PC-3 (cell line): ENCODE data around the gene TRIM27. TPM values are rescaled to one million over a fixed set of nuclear protein-coding genes. Genes with fewer than 3 reads are reported as not detected.

ENCODE experiments used
- ATAC-seq: fragments of 200-7000 bp; cut with Tn5 transposase; 2 replicates; pipeline ENCODE4 v1.9.1; 2020; ENCODE audit warnings: mild to moderate bottlenecking, moderate library complexity
- BruUV-seq: library from RNA; stranded (reverse); fragments of 400-500 nt; replicated peaks from 2 replicates; lab custom pipeline; 2021; lab: Mats Ljungman, UMichigan
- CTCF ChIA-PET: fragments of 300-600 bp; sonication (Branson Sonifier 250); formaldehyde crosslinking; loops from one replicate; lab custom pipeline; 2022; ENCODE audit warnings: antibody characterized with exemption; lab: Charles Lee
- POLR2A ChIA-PET: fragments of 300-600 bp; sonication (Branson Sonifier 250); formaldehyde crosslinking; loops from one replicate; lab custom pipeline; 2022; ENCODE audit warnings: antibody characterized with exemption; ENCODE audit not compliant: unreplicated experiment; lab: Charles Lee
- DNase-seq: peaks from one replicate; pipeline ENCODE4 v3.0.0-alpha.2; 2015
- H2AFZ ChIP-seq: fragments of 300-600 bp; sonication (generic); 2 replicates; pipeline ENCODE4 v1.6.0; 2016; ENCODE audit warnings: antibody characterized with exemption, low read length
- H3F3A ChIP-seq: fragments of 300-600 bp; sonication (generic); one replicate; pipeline ENCODE4 v1.6.0; 2017; ENCODE audit warnings: antibody characterized with exemption, low read length, control low read depth, mild to moderate bottlenecking; ENCODE audit not compliant: unreplicated experiment
- H3K27ac ChIP-seq: fragments of 300-600 bp; sonication (generic); 2 replicates; pipeline ENCODE4 v1.5.1; 2016; ENCODE audit warnings: mild to moderate bottlenecking, low read length
- H3K27me3 ChIP-seq: fragments of 300-600 bp; sonication (generic); 2 replicates; pipeline ENCODE4 v1.6.1; 2016; ENCODE audit warnings: low read length, mixed read lengths
- H3K36me3 ChIP-seq: fragments of 300-600 bp; sonication (generic); 2 replicates; pipeline ENCODE4 v1.6.1; 2016; ENCODE audit warnings: low read depth, mixed run types, low read length, mixed read lengths
- H3K4me1 ChIP-seq: fragments of 300-600 bp; sonication (generic); 2 replicates; pipeline ENCODE4 v1.5.1; 2016; ENCODE audit warnings: low read length; ENCODE audit not compliant: insufficient read depth
- H3K4me2 ChIP-seq: fragments of 300-600 bp; sonication (generic); 2 replicates; pipeline ENCODE4 v1.6.0; 2016; ENCODE audit warnings: low read length
- H3K4me3 ChIP-seq: fragments of 300-600 bp; sonication (generic); 2 replicates; pipeline ENCODE4 v1.5.1; 2016; ENCODE audit warnings: mild to moderate bottlenecking, low read length, mixed read lengths
- H3K79me2 ChIP-seq: fragments of 300-600 bp; sonication (generic); 2 replicates; pipeline ENCODE4 v1.6.1; 2017; ENCODE audit warnings: low read length, mixed read lengths
- H3K9ac ChIP-seq: fragments of 300-600 bp; sonication (generic); 2 replicates; pipeline ENCODE4 v1.6.0; 2016; ENCODE audit warnings: mild to moderate bottlenecking, low read length
- H3K9me2 ChIP-seq: fragments of 300-600 bp; sonication (generic); replicated peaks from 2 replicates; pipeline ENCODE4 v1.6.1; 2016; ENCODE audit warnings: mixed run types, low read length, mixed read lengths
- H3K9me3 ChIP-seq: fragments of 300-600 bp; sonication (generic); 2 replicates; pipeline ENCODE4 v1.6.1; 2016; ENCODE audit warnings: low read length, mixed read lengths
- H4K20me1 ChIP-seq: fragments of 300-600 bp; sonication (generic); 2 replicates; pipeline ENCODE4 v1.6.1; 2016; ENCODE audit warnings: low read length, mixed read lengths
- EZH2 ChIP-seq: fragments of 300-600 bp; sonication (generic); IDR thresholded peaks from one replicate; pipeline ENCODE4 v1.6.1; 2017; ENCODE audit warnings: antibody characterized with exemption, mild to moderate bottlenecking, low read length; ENCODE audit not compliant: unreplicated experiment
- EZH2phosphoT487 ChIP-seq: fragments of 300-600 bp; sonication (generic); IDR thresholded peaks from 2 replicates; pipeline ENCODE4 v1.6.1; 2018; ENCODE audit warnings: mild to moderate bottlenecking, antibody characterized with exemption, low read length, borderline replicate concordance
- intact Hi-C: fragments of 100-400 bp; cut with micrococcal nuclease; formaldehyde crosslinking; loops from 2 replicates; pipeline ENCODE4 v1.9.0; 2023
- total RNA-seq: library from RNA; depleted of rRNA; stranded (reverse); fragments of >200 nt; gene quantifications from 2 replicates; pipeline ENCODE4 v1.2.3, GENCODE V29; 2014
- TF ChIP-seq, protein P1 (sequence below): fragments of 300-600 bp; sonication (generic); conservative IDR thresholded peaks from 2 replicates; pipeline ENCODE4 v1.5.1; 2017; ENCODE audit warnings: antibody characterized with exemption, low read depth, mild to moderate bottlenecking, low read length

The TRIM27 gene
- total RNA-seq, 1 experiment from 2014 or later = 85.8 TPM

DNA sequence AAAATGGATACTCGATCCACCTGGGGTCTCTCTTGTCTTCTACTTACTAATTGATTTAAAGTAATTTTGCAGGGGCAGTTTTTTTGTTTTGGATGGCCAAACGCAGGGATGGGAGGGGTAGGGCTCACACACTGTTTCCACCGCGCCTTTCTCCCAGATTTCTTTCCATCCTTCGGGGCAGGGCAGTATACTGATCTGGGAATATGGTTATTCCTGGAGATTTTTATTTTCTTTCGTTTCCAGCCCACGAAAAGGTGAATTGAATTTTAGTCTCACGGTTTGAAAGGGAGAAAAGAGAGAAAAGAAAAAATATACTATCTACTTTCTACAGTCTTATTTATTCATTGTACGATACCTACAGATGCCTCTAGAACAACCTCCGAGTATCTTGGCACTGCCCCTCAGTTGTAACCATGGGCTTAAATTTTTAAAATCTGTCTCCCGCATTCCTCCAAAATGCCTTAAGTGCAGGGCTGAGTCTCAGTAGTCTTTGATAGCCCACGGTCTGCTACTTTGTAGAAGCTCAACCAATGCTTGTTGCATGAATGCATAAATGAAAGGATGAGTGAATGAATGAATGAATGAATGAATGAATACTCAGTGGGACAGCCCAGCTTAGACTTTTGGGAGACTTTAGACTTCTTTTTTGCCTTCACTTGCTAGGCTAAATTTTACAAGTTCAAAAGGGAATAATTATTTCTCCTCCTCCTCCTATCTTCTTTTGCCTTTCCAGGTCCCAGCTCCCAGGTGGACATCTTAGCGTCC lies 18.1 kb upstream of the TRIM27 start:
- ATAC-seq = peak; percentile 20; the same call in 1 of the 2 replicates
- no peak overlapping the region for H3K27ac ChIP-seq

DNA sequence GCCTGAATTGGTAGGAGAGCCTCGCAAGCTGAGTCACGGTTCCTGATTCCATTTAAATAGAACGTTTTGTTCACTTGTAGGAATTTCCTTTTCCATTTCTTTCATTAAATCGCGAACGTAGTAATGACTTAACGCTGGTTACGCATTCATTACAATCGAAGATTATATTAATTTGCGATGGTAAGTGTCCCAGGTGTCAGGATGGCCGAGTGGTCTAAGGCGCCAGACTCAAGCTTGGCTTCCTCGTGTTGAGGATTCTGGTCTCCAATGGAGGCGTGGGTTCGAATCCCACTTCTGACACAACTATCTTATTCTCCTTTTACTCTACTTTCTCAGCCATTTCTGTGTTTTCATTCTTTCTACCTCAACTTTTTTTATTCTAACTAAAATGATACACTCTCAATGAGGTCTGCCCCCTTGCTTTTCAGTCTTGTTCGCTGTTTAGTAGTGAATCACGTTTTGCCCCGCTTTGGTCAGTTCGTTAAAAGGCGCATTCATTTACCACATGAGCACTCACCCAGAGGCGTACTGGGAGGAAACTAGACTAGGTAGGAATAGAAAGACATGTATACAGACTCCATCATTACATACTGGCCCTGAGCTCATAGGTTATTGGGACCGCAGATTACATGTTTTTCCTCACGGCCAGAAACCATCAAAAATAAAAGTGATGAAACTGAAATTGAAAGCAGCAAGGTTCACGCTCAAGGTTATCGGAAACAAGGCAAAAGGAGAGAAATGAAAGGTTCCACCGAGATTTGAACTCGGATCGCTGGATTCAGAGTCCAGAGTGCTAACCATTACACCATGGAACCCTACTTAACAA lies 17.3 kb upstream of the TRIM27 start:
- H4K20me1 ChIP-seq = no peaks in the 10 kb centered on the region
- DNase-seq (peak; percentile 96), ATAC-seq (peak; percentile 69)
- no peaks in the 10 kb centered on the region for H3F3A ChIP-seq
- H3K36me3 ChIP-seq = no peaks in the 10 kb centered on the region
- ChIA-PET CTCF (interaction anchor here (1.0 kb wide), 1 partner anchor 103 kb away, joined by 3 read pairs; no protein-coding TSS in a partner anchor), POLR2A (no interaction called here)
- H3K79me2 ChIP-seq = no peaks in the 10 kb centered on the region
- H3K9me2 ChIP-seq = no peaks in the 10 kb centered on the region
- peak overlapping the region; percentile 97 for H2AFZ ChIP-seq
- no peaks in the 10 kb centered on the region for H3K27me3 ChIP-seq
- no TSS peak for BruUV-seq
- peak overlapping the region; percentile 95 for H3K4me3 ChIP-seq
- H3K9me3 ChIP-seq = no peaks in the 10 kb centered on the region
- intact Hi-C loops = loop anchor here (1.0 to 2.0 kb wide), 6 partner anchors 12 to 103 kb away; no protein-coding TSS in a partner anchor
- H3K9ac ChIP-seq = peak overlapping the region; percentile 54
- peaks cover 4% of the 10 kb centered on the region; the same call in 1 of the 2 replicates for H3K4me1 ChIP-seq
- TF ChIP-seq EZH2phosphoT487 (no peak), EZH2 (no peak)
- TF ChIP-seq, protein P1, sequence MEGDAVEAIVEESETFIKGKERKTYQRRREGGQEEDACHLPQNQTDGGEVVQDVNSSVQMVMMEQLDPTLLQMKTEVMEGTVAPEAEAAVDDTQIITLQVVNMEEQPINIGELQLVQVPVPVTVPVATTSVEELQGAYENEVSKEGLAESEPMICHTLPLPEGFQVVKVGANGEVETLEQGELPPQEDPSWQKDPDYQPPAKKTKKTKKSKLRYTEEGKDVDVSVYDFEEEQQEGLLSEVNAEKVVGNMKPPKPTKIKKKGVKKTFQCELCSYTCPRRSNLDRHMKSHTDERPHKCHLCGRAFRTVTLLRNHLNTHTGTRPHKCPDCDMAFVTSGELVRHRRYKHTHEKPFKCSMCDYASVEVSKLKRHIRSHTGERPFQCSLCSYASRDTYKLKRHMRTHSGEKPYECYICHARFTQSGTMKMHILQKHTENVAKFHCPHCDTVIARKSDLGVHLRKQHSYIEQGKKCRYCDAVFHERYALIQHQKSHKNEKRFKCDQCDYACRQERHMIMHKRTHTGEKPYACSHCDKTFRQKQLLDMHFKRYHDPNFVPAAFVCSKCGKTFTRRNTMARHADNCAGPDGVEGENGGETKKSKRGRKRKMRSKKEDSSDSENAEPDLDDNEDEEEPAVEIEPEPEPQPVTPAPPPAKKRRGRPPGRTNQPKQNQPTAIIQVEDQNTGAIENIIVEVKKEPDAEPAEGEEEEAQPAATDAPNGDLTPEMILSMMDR = no peak
- peak overlapping the region; percentile 89 for H3K4me2 ChIP-seq
- peak overlapping the region; percentile 60 for H3K27ac ChIP-seq

More for the DNA sequence above, 18.1 kb upstream of the TRIM27 start:
- H3K9ac ChIP-seq = peak overlapping the region; percentile 18; the same call in 1 of the 2 replicates
- peak; percentile 92 for DNase-seq
- H3K27me3 ChIP-seq = no peaks in the 10 kb centered on the region
- H4K20me1 ChIP-seq = no peaks in the 10 kb centered on the region
- H3F3A ChIP-seq = no peaks in the 10 kb centered on the region
- TF ChIP-seq EZH2phosphoT487 (no peak), EZH2 (no peak)
- TF ChIP-seq, protein P1 = no peak
- no TSS peak for BruUV-seq
- H3K79me2 ChIP-seq = no peaks in the 10 kb centered on the region
- peaks cover 7% of the 10 kb centered on the region for H3K4me1 ChIP-seq
- no peaks in the 10 kb centered on the region for H3K9me2 ChIP-seq
- peak overlapping the region; percentile 89 for H3K4me2 ChIP-seq
- no peaks in the 10 kb centered on the region for H3K36me3 ChIP-seq
- peak overlapping the region; percentile 60 for H2AFZ ChIP-seq
- H3K9me3 ChIP-seq = no peaks in the 10 kb centered on the region
- intact Hi-C loops = loop anchor here (1.0 to 2.0 kb wide), 4 partner anchors 11 to 77 kb away; no protein-coding TSS in a partner anchor
- H3K4me3 ChIP-seq = peak overlapping the region; percentile 95
- ChIA-PET CTCF (no interaction called here), POLR2A (no interaction called here)
